BLaER1 treated with 17β-estradiol and CSF1 and Interleukin-3, amounts not matched to agents 10 nM and 100 nM (cell line): ENCODE results near the gene TMEM8B.

Experiments
- H3K27ac ChIP-seq, 11 experiments: shearing (Covaris generic); formaldehyde crosslinking; 2 replicates each; pipeline ENCODE4 v1.8.1; 2022
- H3K27me3 ChIP-seq, 11 experiments: shearing (Covaris generic); formaldehyde crosslinking; 2 replicates each; pipeline ENCODE4 v1.8.1; 2022
- H3K36me3 ChIP-seq, 11 experiments: shearing (Covaris generic); formaldehyde crosslinking; 2 replicates each; pipeline ENCODE4 v1.8.1; 2022
- H3K4me1 ChIP-seq, 10 experiments: shearing (Covaris generic); formaldehyde crosslinking; 2 replicates each; pipeline ENCODE4 v1.8.1; 2022
- H3K4me2 ChIP-seq, 11 experiments: shearing (Covaris generic); formaldehyde crosslinking; 2 replicates each; pipeline ENCODE4 v1.8.1; 2022
- H3K4me3 ChIP-seq, 10 experiments: shearing (Covaris generic); formaldehyde crosslinking; 2 replicates each; pipeline ENCODE4 v1.8.1; 2022
- H3K9ac ChIP-seq, 11 experiments: shearing (Covaris generic); formaldehyde crosslinking; 2 replicates each; pipeline ENCODE4 v1.8.1; 2022
- H3K9me3 ChIP-seq, 11 experiments: shearing (Covaris generic); formaldehyde crosslinking; replicated peaks in 1 of 11; 2 replicates each; pipeline ENCODE4 v1.8.1; 2022
- H4K20me1 ChIP-seq, 11 experiments: shearing (Covaris generic); formaldehyde crosslinking; 2 replicates each; pipeline ENCODE4 v1.8.1; 2022
- Cebpa-rat ChIP-seq, 11 experiments: shearing (Covaris generic); IDR thresholded peaks; 2 replicates each; pipeline ENCODE4 v1.8.1; 2022

The TMEM8B gene

DNA sequence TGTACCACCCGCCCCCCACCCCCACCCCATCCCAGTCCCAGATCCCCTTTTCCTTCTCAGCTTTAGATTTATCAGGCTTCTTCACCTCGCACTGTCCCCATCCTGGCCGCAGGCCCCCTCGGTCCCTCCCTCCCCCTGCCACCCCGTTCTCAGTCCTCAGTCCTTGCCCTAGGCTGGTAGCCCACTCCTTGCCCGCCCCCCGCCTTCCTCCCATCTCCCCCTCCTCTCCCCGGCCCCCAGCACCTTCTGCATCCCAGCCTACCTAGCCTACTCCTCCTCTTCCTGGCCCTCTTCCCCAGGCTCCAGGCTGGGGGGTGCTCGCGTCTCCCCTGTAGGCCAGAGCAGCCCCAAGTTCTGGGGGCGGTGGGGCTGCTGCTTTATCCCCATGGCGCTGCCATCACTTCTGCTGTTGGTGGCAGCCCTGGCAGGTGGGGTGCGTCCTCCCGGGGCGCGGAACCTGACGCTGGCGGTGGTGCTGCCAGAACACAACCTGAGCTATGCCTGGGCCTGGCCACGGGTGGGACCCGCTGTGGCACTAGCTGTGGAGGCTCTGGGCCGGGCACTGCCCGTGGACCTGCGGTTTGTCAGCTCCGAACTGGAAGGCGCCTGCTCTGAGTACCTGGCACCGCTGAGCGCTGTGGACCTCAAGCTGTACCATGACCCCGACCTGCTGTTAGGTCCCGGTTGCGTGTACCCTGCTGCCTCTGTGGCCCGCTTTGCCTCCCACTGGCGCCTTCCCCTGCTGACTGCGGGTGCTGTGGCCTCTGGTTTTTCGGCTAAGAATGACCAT is 36.8 kb upstream of the TMEM8B start:
- Histone ChIP-seq H3K27me3 (peaks cover 7 to 22% (median 15%) of the 10 kb centered on the region in 11 experiments; a peak in 20 of 22 replicates), H3K4me3 (no peak overlapping the region)

DNA sequence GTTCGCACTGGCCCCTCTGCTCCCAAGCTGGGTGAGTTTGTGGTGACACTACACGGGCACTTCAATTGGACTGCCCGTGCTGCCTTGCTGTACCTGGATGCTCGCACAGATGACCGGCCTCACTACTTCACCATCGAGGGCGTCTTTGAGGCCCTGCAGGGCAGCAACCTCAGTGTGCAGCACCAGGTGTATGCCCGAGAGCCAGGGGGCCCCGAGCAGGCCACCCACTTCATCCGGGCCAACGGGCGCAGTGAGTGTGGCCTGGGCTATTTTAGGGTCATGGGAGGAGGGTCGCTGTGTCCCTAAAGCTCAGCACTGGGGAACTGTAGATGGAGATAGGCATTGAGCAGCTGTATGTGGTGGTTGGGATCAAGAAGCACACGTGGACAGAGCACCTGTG is 36.2 kb upstream of the TMEM8B start:
- Histone ChIP-seq H3K9ac (no peak overlapping the region), H4K20me1 (no peaks in the 10 kb centered on the region), H3K36me3 (no peaks in the 10 kb centered on the region), H3K27ac (no peak overlapping the region), H3K9me3 (no peaks in the 10 kb centered on the region), H3K4me3 (no peak overlapping the region), H3K27me3 (peaks cover 7 to 22% (median 15%) of the 10 kb centered on the region in 11 experiments; a peak in 20 of 22 replicates), H3K4me1 (peaks cover 0 to 8% (median 6%) of the 10 kb centered on the region in 10 experiments; a peak in 9 of 20 replicates), H3K4me2 (no peak overlapping the region)
- TF ChIP-seq Cebpa-rat (IDR thresholded peaks at IDR 0.05): no peak

More for the DNA sequence above, 36.8 kb upstream of the TMEM8B start:
- peaks cover 4 to 14% (median 11%) of the 10 kb centered on the region in 10 experiments; a peak in 14 of 20 replicates for H3K4me1 ChIP-seq
- no peak overlapping the region for H3K9ac ChIP-seq
- no peaks in the 10 kb centered on the region for H4K20me1 ChIP-seq
- no peaks in the 10 kb centered on the region for H3K9me3 ChIP-seq
- TF ChIP-seq Cebpa-rat (IDR thresholded peaks at IDR 0.05): no peak
- H3K36me3 ChIP-seq: no peaks in the 10 kb centered on the region
- no peak overlapping the region for H3K4me2 ChIP-seq
- H3K27ac ChIP-seq: no peak overlapping the region

DNA sequence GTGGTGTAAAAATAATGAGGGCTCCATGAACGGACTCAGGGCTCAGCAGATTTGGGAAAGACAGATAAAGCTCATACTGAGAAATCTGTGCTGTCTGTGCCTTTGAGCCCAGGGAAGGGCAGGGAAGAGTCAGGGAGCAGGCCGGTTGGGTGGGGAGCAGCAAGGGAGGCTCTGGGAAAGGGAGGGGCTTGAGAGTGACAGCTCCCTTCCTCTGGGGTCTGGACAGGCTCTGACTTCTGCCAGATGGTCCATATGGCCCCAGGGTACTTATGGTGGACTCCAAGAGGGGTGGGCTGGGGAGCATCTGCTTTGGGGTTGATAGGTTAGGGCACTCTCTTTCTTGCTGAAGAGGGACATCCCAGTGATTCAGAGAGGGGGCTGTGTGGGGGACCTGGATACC is 35.6 kb upstream of the TMEM8B start:
- Histone ChIP-seq H3K9ac (no peak overlapping the region), H3K4me3 (no peak overlapping the region), H3K27ac (no peak overlapping the region), H3K4me1 (peaks cover 0 to 8% (median 5%) of the 10 kb centered on the region in 10 experiments; a peak in 7 of 20 replicates), H4K20me1 (no peaks in the 10 kb centered on the region), H3K36me3 (no peaks in the 10 kb centered on the region), H3K4me2 (no peak overlapping the region), H3K27me3 (peaks cover 7 to 22% (median 15%) of the 10 kb centered on the region in 11 experiments; a peak in 20 of 22 replicates), H3K9me3 (no peaks in the 10 kb centered on the region)
- no peak for TF ChIP-seq Cebpa-rat (IDR thresholded peaks at IDR 0.05)

DNA sequence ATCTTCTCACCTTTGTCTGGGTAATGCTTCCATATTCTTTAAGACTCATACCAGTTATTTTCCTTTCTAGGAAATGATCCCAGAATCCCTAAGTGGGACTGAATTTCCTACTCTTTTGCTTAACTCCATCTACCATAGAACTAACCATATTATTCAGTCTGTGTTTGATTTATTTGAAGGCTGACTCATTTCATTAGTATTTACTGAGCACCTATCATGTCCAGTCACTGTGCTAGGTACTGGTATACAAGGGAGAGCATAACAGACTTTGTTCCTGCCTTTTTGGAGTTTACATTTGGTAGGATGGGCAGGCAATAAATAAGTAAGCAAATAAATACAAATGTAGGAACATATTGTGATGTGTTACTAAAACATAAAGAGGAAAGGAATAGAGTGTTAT is 33.3 kb upstream of the TMEM8B start:
- Histone ChIP-seq H3K27me3 (peaks cover 4 to 18% (median 12%) of the 10 kb centered on the region in 11 experiments; a peak in 20 of 22 replicates), H4K20me1 (no peaks in the 10 kb centered on the region), H3K36me3 (no peaks in the 10 kb centered on the region), H3K4me3 (no peak overlapping the region), H3K27ac (no peak overlapping the region), H3K9ac (no peak overlapping the region), H3K4me1 (peaks cover 0 to 13% (median 2%) of the 10 kb centered on the region in 10 experiments; a peak in 7 of 20 replicates), H3K9me3 (no peaks in the 10 kb centered on the region), H3K4me2 (no peak overlapping the region)
- TF ChIP-seq Cebpa-rat (IDR thresholded peaks at IDR 0.05): no peak

DNA sequence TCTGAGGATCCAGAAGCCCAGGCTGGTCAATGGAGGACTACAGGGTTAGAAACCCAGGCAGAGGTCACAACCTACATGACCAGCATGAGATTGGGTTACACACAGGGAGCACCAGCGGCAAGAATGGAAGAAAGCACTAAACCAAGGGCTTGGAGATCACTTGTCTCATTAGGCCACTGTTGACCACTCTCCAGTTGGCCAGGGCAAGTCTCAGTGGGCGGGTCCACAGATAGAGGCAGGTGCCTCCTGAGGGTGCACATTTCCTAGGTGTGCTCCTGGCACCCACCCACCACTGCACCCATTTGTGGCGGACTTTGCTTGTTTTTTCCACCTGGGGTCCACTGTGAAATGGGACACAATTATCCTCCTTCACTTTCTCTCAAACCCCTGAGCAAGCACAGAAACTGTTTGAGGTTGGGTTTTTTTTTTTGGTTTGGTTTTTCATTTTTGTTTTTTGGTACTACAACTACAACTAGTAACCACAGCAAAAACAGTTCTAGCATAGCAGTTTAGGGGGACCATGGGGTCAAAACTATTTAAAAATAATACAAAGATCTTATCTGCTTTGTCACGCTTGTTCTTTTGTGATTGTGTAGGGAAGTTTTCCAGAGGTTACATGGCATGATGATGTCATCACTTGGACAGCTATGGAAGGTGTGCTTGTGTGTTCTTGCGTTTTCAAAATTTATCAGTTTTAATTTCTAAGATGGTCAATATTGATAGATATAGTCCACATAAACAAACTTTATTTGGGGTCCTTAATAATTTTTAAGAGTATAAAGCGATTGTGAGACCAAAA is 31.5 kb upstream of the TMEM8B start:
- no peaks in the 10 kb centered on the region for H3K9me3 ChIP-seq
- H3K9ac ChIP-seq: no peak overlapping the region
- no peaks in the 10 kb centered on the region for H3K36me3 ChIP-seq
- no peaks in the 10 kb centered on the region for H4K20me1 ChIP-seq
- no peak overlapping the region for H3K27ac ChIP-seq
- H3K27me3 ChIP-seq: peaks cover 0 to 4% (median under 1%) of the 10 kb centered on the region in 11 experiments; a peak in 5 of 22 replicates
- H3K4me2 ChIP-seq: no peak overlapping the region
- H3K4me3 ChIP-seq: no peak overlapping the region
- peaks cover 0 to 13% (median 0%) of the 10 kb centered on the region in 10 experiments; a peak in 5 of 20 replicates for H3K4me1 ChIP-seq
- TF ChIP-seq Cebpa-rat (IDR thresholded peaks at IDR 0.05): no peak

DNA sequence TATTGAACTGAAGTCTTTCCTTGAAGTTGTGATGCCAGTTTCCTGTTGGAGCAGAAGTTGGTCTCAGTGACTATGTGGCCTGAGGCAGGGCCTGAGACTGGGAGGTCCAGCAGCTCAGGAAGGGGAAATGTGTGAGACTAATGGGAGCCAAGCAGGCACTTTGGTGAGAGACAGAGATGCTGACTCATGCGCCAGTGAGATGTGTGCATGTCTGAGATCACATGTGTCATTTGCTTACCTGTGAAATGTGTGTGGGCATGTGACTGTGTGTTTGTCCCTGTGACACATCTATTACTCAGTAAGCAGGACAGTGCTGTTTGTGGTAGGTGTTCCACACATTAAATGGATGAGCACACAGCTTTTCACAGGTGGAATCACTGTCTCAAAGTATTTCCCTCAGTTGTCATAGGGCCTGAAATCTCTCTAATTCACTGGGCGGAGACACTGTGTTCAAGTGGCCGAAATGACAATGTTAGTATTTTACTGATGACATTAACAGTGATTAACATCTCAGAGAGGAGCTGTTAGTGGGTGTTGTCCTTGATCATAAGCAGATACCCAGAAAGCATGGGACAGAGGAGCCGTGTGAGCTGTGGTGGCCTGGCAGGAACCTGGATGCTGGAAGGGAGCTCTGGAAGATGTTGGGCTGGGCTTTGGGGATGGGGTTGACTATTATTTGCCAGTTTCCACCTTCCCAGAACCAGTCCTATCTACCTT is 30.2 kb upstream of the TMEM8B start:
- no peak overlapping the region for H3K4me3 ChIP-seq
- H3K36me3 ChIP-seq: no peaks in the 10 kb centered on the region
- no peak for TF ChIP-seq Cebpa-rat (IDR thresholded peaks at IDR 0.05)
- no peaks in the 10 kb centered on the region for H3K9me3 ChIP-seq
- H3K27me3 ChIP-seq: no peaks in the 10 kb centered on the region
- no peak overlapping the region for H3K9ac ChIP-seq
- H4K20me1 ChIP-seq: no peaks in the 10 kb centered on the region
- H3K4me1 ChIP-seq: peaks cover 0 to 13% (median 0%) of the 10 kb centered on the region in 10 experiments; a peak in 5 of 20 replicates
- no peak overlapping the region for H3K4me2 ChIP-seq
- H3K27ac ChIP-seq: no peak overlapping the region

DNA sequence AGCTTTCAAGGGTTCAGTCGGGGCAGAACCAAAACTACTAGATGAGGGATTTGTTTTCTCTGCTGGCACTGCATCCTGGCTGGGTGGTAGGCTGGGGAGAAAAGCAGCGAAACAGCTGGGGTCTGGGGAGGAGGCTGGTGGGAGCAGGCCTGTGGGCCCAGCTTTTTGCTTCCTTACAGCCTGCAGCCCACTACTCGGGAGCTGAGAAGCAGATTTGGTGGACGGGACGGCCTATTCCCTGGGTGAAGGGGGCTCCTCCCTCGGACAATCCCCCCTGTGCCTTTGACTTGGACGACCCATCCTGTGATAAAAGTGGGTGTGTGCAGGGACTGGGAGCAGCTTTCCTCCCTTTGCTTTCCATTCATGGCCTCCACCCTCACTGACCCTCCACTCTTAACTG is 28.5 kb upstream of the TMEM8B start:
- Histone ChIP-seq H3K9ac (no peak overlapping the region), H4K20me1 (no peaks in the 10 kb centered on the region), H3K4me1 (peaks cover 0 to 7% (median 0%) of the 10 kb centered on the region in 10 experiments; a peak in 3 of 20 replicates), H3K9me3 (no peaks in the 10 kb centered on the region), H3K27me3 (no peaks in the 10 kb centered on the region), H3K4me3 (no peak overlapping the region), H3K27ac (no peak overlapping the region), H3K36me3 (peaks cover 0 to under 1% (median 0%) of the 10 kb centered on the region in 11 experiments; a peak in 1 of 22 replicates), H3K4me2 (no peak overlapping the region)
- no peak for TF ChIP-seq Cebpa-rat (IDR thresholded peaks at IDR 0.05)

DNA sequence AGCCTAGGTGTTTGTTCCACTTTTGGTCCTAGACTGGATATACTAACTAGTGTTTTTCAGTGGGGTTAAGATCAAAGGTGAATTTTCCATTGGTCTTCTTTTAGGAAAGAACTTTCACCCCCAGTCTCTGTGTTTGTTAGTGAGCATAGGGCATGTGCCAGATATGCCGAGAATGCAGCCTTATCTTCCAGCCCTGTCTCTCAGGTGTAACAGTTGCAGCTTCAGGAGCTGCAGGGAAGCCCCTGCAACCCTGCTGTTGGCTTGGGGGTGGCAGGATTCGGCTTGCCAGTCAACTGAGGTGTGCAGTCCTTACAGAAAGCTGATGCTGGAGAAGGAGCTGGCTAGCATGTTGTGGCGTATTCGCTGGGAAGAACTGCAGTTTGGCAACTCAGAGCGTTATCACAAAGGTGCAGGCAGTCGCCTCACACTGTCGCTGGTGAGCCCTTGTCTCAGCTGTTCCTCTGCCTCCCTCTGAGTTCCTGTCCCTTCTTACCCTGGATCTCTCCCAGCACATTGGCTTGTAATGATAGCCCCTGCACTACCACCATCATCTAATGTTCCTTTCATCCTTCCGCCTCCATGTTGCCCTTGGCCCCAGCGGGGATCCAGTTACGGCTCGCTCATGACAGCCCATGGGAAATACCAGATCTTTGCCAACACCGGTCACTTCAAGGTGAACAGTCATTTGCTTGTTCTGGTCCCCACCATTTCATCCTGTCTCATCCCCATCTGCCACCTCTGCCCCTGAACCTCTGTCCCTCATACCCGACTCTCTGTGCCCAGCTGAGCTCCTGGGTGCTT is 27.5 kb upstream of the TMEM8B start:
- no peak overlapping the region for H3K4me3 ChIP-seq
- no peak overlapping the region for H3K4me2 ChIP-seq
- H3K27ac ChIP-seq: no peak overlapping the region
- TF ChIP-seq Cebpa-rat (IDR thresholded peaks at IDR 0.05): no peak
- peaks cover 0 to 7% (median 0%) of the 10 kb centered on the region in 10 experiments; a peak in 3 of 20 replicates for H3K4me1 ChIP-seq
- no peaks in the 10 kb centered on the region for H3K27me3 ChIP-seq
- no peaks in the 10 kb centered on the region for H4K20me1 ChIP-seq
- peaks cover 0 to 9% (median 0%) of the 10 kb centered on the region in 11 experiments; a peak in 1 of 22 replicates for H3K36me3 ChIP-seq
- H3K9ac ChIP-seq: no peak overlapping the region
- H3K9me3 ChIP-seq: no peaks in the 10 kb centered on the region
